CD4-positive, alpha-beta T cell treated with Interleukin-6 at 100 ng/mL for 8 hours (primary cell): Measurements from ENCODE around the gene AADAT.

Source experiments
- DNase-seq: peaks from one replicate; pipeline ENCODE4 v3.0.0-alpha.2; 2020; ENCODE audit warnings: mixed read lengths, low spot score

Gene AADAT

DNA sequence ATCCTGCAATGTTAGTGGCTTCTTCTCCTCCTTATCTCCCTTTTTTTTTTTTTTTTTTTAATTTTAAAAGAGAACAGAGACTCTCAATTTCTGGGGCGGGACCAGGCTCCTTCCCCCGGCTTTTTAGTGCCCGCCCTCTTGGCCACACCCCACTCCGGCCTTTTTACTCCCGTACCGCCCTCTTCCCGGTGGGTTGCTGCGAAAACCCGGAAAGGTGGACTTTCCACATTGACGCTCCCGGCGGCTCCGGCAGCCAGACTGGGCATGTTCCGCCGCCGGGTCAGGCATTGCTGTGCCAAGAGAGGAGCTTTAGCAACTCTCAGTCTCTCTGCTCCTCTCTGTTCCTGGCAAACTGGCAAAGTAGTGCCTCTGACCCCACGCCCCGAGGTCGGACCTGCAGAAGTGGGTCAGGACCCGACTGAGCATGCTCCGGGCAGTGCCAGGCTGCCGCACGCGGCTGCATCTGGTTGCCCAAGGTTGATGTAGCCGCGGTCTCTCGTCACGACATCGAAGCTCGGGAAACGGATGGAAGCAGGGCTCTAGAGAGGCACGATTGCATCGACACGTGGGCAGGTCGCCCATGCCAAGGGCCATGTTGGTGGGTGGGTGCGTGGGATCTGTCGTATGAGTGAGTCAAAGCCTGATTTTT, 62.5 kb downstream of the AADAT start:
- DNase-seq = peak; percentile 88

- DNase-seq = peak; percentile 81
Measured at GRCh38 chr4:170026253-170027021, 63.3 kb downstream of the AADAT start, which contains the start of gene MFAP3L. Gene MFAP3L, minus strand, starts transcription at chr4:170026395. Its CDS starts 20,518 bp downstream, at chr4:170005877.

- DNase-seq = no peak
Measured at GRCh38 chr4:170025523-170026252, 64.1 kb downstream of the AADAT start.

GRCh38 chr4:170022211-170022610, 67.5 kb downstream of the AADAT start:
- DNase-seq = no peak

DNA sequence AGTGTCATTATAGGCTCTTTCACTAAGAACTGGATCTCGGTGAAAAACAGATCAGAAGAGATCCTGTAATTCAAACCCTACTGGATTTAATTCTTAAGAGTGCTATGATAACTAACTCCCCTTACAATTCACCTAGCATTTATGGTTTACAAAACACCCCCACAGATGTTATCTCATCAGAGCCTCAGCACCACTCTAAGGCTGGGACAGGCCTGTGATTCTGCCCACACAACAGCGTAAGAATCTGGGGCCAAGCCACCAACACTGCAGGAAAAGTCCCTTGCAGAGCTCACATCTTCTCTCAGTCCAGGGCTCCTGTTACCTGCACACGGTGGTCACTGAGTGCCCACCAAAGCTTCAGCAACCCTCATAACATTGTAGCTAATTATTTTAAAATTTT, 72.5 kb downstream of the AADAT start:
- DNase-seq = no peak

DNA sequence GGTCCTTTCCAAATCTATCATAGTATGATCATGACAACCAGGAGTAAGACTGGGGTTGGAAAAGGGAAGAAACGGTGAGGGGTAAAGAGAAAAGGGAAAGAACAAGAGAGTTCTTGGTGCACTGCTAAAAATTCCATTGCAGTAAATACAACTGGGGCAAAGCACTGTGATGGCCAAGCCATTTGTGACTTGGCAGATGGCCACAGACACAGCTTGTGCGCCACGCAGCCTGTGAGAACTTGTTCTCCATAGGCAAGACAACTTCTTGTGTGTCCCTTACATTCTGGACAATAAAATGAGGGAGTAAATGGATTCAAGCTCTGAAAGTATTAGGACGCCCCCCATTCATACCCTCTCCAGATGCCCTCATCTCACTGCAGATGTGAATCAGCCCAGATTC, 74.5 kb downstream of the AADAT start:
- DNase-seq = no peak

DNA sequence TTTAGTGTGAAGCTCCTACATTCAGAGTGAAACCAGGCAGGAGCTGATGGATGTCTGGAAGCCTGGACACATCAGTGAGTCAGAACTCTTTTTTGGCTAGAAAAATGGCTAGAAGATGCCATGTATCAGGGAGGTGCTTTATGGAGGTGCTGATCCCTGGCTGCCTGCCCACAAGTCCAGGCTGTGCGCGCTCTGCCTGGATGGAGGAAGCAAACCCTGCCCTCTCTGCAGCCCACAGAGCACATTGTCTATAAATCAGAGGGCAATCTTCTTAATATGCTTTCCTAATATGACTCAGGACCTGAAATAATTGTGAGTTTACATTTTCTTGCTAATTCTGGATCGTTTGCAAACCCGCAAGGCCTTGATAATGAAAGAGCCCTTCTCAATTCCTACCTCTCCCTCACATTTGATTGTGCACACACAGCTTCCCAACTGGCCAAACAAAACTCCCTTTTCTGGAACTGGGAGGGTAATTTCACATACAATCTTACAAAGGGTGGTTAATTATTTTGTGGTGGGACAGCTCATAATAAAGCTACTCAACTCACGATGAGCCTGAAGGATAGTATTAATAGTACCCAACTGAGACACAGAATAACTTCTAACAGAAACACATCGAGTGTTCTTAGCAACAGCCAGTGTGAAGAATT, 75.3 kb downstream of the AADAT start:
- no peak for DNase-seq

- no peak for DNase-seq
Measured at GRCh38 chr4:170012629-170012958, 77.2 kb downstream of the AADAT start.

- DNase-seq = no peak
Measured at GRCh38 chr4:170011921-170012628, 77.7 kb downstream of the AADAT start.
